Breast epithelium (tissue), 3 donors: Measurements from ENCODE around the gene CHST10.

Experiments used
- POLR2A ChIP-seq: fragments of 450-650 bp; IDR thresholded peaks from one replicate; pipeline ENCODE4 v1.6.1; 2016; ENCODE audit warnings: antibody characterized with exemption, mild to moderate bottlenecking, moderate library complexity
- POLR2AphosphoS5 ChIP-seq, 3 donors: sonication (generic); formaldehyde crosslinking; IDR thresholded peaks; one replicate each; pipeline ENCODE4 v1.6.1; 2017; ENCODE audit warnings: antibody characterized with exemption in 3 of 3
- TF ChIP-seq, protein P1 (sequence below), 3 donors: fragments of 450-650 bp; IDR thresholded peaks; one replicate each; pipeline ENCODE4 v1.5.1; 2016 to 2017; ENCODE audit warnings: antibody characterized with exemption in 3 of 3, mild to moderate bottlenecking in 3 of 3, moderate library complexity in 3 of 3

DNA sequence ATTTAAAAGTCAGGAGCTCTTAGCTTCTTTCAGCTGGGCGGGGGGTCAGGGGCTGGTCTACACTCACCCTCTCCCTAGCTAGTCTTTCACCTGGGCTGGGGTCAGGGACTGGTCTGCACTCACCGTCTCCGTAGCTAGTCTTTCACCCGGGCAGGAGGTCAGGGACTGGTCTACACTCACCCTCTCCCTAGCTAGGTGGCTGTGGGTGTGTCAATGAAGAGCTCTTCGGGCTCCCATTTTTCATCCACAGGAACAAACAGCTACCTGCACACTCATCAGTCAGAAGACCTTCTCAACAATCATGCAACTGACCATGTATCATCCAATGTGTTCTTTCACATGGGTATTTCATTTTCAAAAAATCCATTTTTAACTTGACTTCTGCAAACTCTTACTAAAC lies 8.0 kb downstream of the CHST10 start:
- TF ChIP-seq, protein P1, sequence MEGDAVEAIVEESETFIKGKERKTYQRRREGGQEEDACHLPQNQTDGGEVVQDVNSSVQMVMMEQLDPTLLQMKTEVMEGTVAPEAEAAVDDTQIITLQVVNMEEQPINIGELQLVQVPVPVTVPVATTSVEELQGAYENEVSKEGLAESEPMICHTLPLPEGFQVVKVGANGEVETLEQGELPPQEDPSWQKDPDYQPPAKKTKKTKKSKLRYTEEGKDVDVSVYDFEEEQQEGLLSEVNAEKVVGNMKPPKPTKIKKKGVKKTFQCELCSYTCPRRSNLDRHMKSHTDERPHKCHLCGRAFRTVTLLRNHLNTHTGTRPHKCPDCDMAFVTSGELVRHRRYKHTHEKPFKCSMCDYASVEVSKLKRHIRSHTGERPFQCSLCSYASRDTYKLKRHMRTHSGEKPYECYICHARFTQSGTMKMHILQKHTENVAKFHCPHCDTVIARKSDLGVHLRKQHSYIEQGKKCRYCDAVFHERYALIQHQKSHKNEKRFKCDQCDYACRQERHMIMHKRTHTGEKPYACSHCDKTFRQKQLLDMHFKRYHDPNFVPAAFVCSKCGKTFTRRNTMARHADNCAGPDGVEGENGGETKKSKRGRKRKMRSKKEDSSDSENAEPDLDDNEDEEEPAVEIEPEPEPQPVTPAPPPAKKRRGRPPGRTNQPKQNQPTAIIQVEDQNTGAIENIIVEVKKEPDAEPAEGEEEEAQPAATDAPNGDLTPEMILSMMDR (IDR thresholded peaks at IDR 0.05), result no peak
- no peak for TF ChIP-seq POLR2A
- no peak for TF ChIP-seq POLR2AphosphoS5 (IDR thresholded peaks at IDR 0.05)
